PC-9 (cell line): Measurements from ENCODE around the gene CDAN1.

ENCODE experiments used
- EZH2 ChIP-seq: fragments of 200-600 bp; sonication (generic); IDR thresholded peaks from 2 replicates; pipeline ENCODE4 v1.8.0; 2017; ENCODE audit warnings: antibody characterized with exemption, low read depth
- TF ChIP-seq, protein P1 (sequence below): fragments of 200-600 bp; sonication (generic); conservative IDR thresholded peaks from 2 replicates; pipeline ENCODE4 v1.6.1; 2017; ENCODE audit warnings: mixed run types, antibody characterized with exemption, mild to moderate bottlenecking, moderate library complexity

DNA sequence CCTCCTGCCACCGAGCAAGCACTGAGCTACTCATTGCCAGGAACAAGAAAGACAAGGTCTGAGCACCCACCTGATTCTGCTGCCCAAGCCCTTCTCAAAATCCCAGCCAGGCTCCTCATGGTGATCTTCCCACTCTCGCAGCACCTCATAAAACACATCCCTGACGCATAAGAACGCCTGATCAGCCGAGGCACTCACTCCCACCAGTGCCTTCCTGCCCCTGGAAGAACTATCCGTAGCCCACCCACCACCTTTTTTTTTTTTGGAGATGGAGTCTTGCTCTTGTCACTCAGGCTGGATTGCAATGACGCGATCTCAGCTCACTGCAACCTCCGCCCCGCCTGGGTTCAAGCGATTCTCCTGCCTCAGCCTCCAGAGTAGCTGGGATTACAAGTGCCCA, 3.9 kb downstream of the CDAN1 start:
- TF ChIP-seq, protein P1, sequence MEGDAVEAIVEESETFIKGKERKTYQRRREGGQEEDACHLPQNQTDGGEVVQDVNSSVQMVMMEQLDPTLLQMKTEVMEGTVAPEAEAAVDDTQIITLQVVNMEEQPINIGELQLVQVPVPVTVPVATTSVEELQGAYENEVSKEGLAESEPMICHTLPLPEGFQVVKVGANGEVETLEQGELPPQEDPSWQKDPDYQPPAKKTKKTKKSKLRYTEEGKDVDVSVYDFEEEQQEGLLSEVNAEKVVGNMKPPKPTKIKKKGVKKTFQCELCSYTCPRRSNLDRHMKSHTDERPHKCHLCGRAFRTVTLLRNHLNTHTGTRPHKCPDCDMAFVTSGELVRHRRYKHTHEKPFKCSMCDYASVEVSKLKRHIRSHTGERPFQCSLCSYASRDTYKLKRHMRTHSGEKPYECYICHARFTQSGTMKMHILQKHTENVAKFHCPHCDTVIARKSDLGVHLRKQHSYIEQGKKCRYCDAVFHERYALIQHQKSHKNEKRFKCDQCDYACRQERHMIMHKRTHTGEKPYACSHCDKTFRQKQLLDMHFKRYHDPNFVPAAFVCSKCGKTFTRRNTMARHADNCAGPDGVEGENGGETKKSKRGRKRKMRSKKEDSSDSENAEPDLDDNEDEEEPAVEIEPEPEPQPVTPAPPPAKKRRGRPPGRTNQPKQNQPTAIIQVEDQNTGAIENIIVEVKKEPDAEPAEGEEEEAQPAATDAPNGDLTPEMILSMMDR, result no peak
- TF ChIP-seq EZH2, result no peak
